GM12873 (cell line): ENCODE measurements around the gene PRAME.

Experiments used
- CTCF ChIP-seq: IDR thresholded peaks from 2 replicates; pipeline ENCODE4 v1.5.1; 2012; ENCODE audit warnings: low read depth, mild to moderate bottlenecking, moderate library complexity, low read length, control low read depth; ENCODE audit not compliant: insufficient read depth; ENCODE audit errors: missing control alignments

The PRAME gene

GRCh38 chr22:22521631-22522030 lies 37.4 kb downstream of the PRAME start:
- no peak for TF ChIP-seq CTCF

GRCh38 chr22:22520667-22521602 lies 38.1 kb downstream of the PRAME start:
- TF ChIP-seq CTCF: no peak

GRCh38 chr22:22520020-22520656 lies 38.9 kb downstream of the PRAME start, which contains the start of gene ZNF280A:
Gene ZNF280A (minus strand): TSS chr22:22520270. CDS start chr22:22515630, 4,640 bp downstream.
- TF ChIP-seq CTCF: no peak

DNA sequence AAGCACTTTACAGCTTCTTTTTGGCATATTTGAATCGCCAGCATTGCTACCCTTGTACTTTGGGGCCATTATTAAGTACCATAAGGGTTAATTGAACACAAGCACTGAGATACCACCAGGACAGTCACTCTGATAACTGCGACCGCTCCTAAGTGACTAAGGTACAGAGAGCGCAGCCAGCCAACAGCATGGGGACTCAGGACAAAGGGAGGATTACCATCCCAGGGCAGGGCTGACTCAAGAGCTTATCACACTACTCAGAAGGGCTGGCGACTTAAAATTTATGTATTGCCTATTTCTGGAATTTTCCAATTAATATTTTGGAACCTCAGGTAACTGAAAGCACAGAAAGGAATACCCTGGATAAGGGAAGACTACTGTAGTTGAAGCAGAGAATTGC lies 39.5 kb downstream of the PRAME start:
- no peak for TF ChIP-seq CTCF

GRCh38 chr22:22516992-22517391 lies 42.1 kb downstream of the PRAME start:
- TF ChIP-seq CTCF: no peak

- no peak for TF ChIP-seq CTCF
Observed at GRCh38 chr22:22515890-22516289, 43.2 kb downstream of the PRAME start.

- no peak for TF ChIP-seq CTCF
Observed at GRCh38 chr22:22513619-22514018, 45.4 kb downstream of the PRAME start.
